Esophagus mucosa (tissue), 1 donor: ENCODE results near the gene GLOD5. TPM values are rescaled to one million over a fixed set of nuclear protein-coding genes. Genes with fewer than 3 reads are reported as not detected.

ENCODE experiments used
- ATAC-seq: fragments of 200-7000 bp; cut with Tn5 transposase; one replicate; pipeline ENCODE4 v1.9.1; 2020
- total RNA-seq: library from RNA; stranded (reverse); gene quantifications from one replicate; pipeline ENCODE4 v1.2.4, GENCODE V29; 2023
- donor health status: DM: yes; HTN: yes; CAD: no.

GLOD5 gene
- 0.52 TPM for total RNA-seq

GRCh38 chrX:48761674-48762471 lies at the start of gene GLOD5:
GLOD5 (plus strand) TSS chrX:48761747; CDS start chrX:48761791, 44 bp downstream.
- ATAC-seq: peak; percentile 99

- ATAC-seq: no peak
These were observed 49.5 kb upstream of the GLOD5 start for GRCh38 chrX:48711929-48712505.

GRCh38 chrX:48713847-48714246 lies 47.7 kb upstream of the GLOD5 start:
- ATAC-seq: no peak

- ATAC-seq: no peak
These were observed 47.0 kb upstream of the GLOD5 start for GRCh38 chrX:48714573-48714972.

- peak; percentile 52 for ATAC-seq
These were observed 46.5 kb upstream of the GLOD5 start for GRCh38 chrX:48715072-48715471.

- no peak for ATAC-seq
These were observed 45.6 kb upstream of the GLOD5 start for GRCh38 chrX:48715876-48716502.

- ATAC-seq: no peak
These were observed 41.6 kb upstream of the GLOD5 start for GRCh38 chrX:48719958-48720357.

GRCh38 chrX:48720577-48721250 lies 40.8 kb upstream of the GLOD5 start:
- ATAC-seq: no peak

- no peak for ATAC-seq
These were observed 39.6 kb upstream of the GLOD5 start for GRCh38 chrX:48721916-48722315.

- no peak for ATAC-seq
These were observed 35.0 kb upstream of the GLOD5 start for GRCh38 chrX:48726596-48726995.

GRCh38 chrX:48728653-48729052 lies 32.9 kb upstream of the GLOD5 start:
- ATAC-seq: no peak

GRCh38 chrX:48736303-48736702 lies 25.2 kb upstream of the GLOD5 start:
- ATAC-seq: no peak

- ATAC-seq: no peak
These were observed 24.7 kb upstream of the GLOD5 start for GRCh38 chrX:48736878-48737212.

GRCh38 chrX:48737213-48737938 lies 24.2 kb upstream of the GLOD5 start:
- peak; percentile 100 for ATAC-seq

- ATAC-seq: no peak
These were observed 23.6 kb upstream of the GLOD5 start for GRCh38 chrX:48737940-48738339.

- ATAC-seq: no peak
These were observed 19.7 kb upstream of the GLOD5 start for GRCh38 chrX:48741834-48742233.

GRCh38 chrX:48745222-48745621 lies 16.3 kb upstream of the GLOD5 start:
- no peak for ATAC-seq

- ATAC-seq: no peak
These were observed 14.0 kb upstream of the GLOD5 start for GRCh38 chrX:48747415-48748016.

GRCh38 chrX:48749182-48749581 lies 12.4 kb upstream of the GLOD5 start:
- no peak for ATAC-seq

GRCh38 chrX:48751343-48751742 lies 10.2 kb upstream of the GLOD5 start:
- ATAC-seq: no peak

- ATAC-seq: peak; percentile 44
These were observed 9.0 kb upstream of the GLOD5 start for GRCh38 chrX:48752498-48752897.

GRCh38 chrX:48753708-48754228 lies 7.8 kb upstream of the GLOD5 start:
- ATAC-seq: no peak
